HTR-8/SVneo (cell line): ENCODE data around the gene FAM20B.
"Not testable (repeated sequence)": the region's sequence is repeated elsewhere in the genome, so short reads cannot be mapped to it uniquely, and the experiment has no call there.

Experiments used
- DNase-seq: peaks from one replicate; pipeline ENCODE4 v3.0.0; 2011; ENCODE audit warnings: low spot score, mixed read lengths; ENCODE audit not compliant: insufficient read length
- FAIRE-seq: peaks from 2 replicates; lab custom pipeline; 2011; peaks lifted over from hg19 to GRCh38; lab: Jason Lieb, UNC

The FAM20B gene

DNA sequence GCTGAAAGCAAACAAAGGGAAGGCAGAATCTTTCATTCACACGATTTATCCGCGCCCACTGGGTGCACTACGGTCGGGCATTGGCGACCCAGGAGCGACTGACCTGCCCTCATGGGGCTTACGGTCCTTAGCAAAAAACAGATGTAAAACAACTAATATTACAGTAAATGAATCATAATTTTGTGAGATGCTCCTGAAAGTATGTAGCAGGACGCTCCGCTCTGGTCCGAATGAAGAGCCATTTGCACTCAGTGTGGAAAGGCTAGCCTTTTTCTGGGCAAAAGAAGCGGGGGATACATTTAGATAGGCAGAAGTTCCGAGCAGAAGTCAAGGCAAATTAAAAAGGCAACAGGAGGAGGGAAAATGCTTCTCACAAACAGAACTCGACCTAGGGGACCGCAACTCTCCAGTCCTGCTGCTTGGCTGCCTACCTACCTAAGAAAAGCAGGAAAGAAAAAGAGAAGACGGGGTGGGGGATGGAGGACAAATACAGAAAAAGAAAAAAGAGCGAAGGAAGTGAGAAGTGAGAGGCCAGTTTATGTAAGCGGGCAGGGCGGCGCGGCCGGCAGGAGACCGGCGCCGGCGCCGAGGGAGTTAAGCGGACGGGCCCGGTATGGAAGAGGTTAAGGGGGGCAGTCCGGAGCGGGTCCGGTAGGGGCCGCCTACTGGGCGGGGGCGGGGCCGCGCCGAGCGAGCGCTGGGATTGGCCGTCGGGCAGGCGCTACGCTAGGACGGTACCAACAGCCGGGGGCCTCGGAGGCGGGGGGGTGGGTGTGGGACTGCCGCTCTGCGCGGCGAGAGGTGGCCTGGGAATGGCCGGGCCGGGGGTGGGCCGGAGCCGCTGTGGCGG, at the start of gene FAM20B:
Gene FAM20B, plus strand, starts transcription at position 770 of the 850 bp plus-strand sequence. CDS start 17,954 bp downstream, outside the sequence.
- peak; percentile 40 for FAIRE-seq
- peak; percentile 96 for DNase-seq

DNA sequence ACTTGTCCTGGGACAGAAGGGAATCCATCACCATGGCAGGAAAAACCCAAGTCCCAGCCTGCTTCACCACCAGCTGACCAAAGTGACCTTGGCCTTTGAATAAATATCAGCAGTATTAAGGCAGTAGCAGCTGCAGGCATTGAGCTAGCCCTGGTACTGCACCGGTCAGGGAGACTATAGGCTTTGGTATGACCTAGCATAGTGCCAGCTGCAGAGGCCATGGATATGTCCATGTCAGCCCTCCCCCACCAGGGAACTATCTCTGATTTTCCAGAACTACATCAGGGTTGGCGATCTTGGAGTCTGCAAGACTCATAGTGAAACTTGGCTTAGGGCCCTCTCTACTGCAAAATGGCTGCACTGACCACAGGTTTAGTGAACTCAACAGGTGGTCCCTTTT, 49.2 kb upstream of the FAM20B start:
- DNase-seq (no peak), FAIRE-seq (no peak)

GRCh38 chr1:178986204-178986603, 39.5 kb upstream of the FAM20B start:
- DNase-seq: no peak
- no peak for FAIRE-seq

GRCh38 chr1:178988198-178988597, 37.5 kb upstream of the FAM20B start:
- not testable (repeated sequence) for DNase-seq, FAIRE-seq

DNA sequence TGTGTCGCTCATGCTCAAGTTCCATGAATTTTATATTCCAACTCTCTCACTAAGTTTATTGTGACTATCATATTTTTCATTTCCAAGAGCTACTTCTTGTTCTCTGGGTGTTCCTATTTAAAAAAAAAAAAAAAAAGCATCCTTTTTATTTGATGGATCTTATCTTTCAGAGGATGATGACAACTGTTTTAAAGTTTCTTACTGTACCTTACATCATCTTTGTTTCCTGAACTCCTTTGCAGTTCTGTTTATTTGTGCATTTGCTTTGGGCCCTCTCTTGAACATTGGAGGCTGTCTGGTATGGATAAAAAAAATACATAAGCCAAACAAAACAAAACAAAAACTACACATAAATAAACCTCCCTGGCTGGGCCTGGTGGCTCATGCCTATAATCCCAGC, 32.1 kb upstream of the FAM20B start:
- FAIRE-seq: no peak
- no peak for DNase-seq

GRCh38 chr1:178997428-178997827, 28.3 kb upstream of the FAM20B start:
- FAIRE-seq (no peak), DNase-seq (no peak)

GRCh38 chr1:178998295-178998694, 27.4 kb upstream of the FAM20B start:
- no peak for DNase-seq
- no peak for FAIRE-seq

- no peak for FAIRE-seq
- no peak for DNase-seq
Measured at GRCh38 chr1:178999061-178999460, 26.6 kb upstream of the FAM20B start.

DNA sequence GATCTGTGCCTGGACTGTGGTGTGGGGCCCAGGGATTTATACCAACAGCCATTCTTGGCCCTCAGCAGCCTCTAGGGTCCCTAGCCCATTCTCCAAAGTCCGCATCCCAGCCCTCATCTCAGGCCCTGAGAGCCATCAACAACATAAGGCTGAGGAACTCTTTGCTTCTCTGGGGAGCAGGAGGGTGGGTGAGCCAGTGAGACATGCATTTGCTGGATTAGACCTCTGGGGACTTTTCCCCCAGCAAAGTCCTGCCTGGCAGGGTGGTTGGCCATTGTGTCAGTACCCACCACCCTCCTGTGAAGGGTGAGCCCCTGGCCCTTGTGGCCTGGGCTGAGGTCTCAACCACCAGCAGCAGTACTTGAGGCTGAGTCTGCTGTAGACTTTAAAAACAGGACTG, 24.2 kb upstream of the FAM20B start:
- FAIRE-seq (no peak), DNase-seq (no peak)

DNA sequence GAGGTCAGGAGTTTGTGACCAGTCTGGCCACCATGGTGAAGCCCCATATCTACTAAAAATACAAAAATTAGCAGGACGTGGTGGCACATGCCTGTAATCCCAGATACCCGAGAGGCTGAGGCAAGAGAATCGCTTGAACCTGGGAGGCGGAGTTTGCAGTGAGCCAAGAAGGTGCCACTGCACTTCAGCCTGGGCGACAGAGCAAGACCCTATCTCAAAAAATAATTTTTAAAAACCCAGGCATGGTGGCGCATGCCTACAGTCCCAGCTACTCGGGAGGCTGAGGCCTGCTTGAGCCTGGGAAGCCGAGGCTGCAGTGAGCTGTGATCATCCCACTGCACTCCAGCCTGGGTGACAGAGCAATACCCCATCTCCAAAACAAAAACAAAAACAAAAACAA, 23.6 kb upstream of the FAM20B start:
- not testable (repeated sequence) for FAIRE-seq, DNase-seq

GRCh38 chr1:179002552-179003345, 22.9 kb upstream of the FAM20B start:
- DNase-seq: peak; percentile 66
- FAIRE-seq: peak; percentile 75

DNA sequence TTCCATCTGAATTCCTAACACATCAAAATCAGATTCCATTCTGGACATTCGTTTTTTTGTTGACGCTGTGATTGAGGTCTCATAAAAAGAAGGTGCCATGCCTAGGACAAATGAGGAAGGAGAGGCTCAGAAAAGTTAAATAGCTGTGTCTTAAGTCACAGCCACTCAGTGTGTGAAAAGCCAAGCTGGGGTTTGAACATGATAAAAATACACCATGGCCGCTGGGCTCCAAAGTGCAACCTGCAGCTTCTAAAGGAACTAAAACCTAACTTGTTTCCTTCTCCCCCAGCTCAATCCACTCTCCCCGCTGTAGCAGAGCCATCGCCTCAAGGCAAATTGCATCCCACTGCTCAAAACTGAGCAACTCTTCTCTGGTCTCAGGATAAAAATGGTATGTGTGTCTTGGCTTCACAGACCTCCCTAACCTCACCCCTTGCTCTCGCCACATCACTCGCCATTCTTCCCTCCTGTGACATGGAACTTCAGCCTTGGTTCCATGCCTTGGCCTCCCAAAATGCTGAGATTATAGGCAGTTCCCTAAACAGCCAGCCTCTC, 22.1 kb upstream of the FAM20B start:
- DNase-seq: no peak
- no peak for FAIRE-seq

DNA sequence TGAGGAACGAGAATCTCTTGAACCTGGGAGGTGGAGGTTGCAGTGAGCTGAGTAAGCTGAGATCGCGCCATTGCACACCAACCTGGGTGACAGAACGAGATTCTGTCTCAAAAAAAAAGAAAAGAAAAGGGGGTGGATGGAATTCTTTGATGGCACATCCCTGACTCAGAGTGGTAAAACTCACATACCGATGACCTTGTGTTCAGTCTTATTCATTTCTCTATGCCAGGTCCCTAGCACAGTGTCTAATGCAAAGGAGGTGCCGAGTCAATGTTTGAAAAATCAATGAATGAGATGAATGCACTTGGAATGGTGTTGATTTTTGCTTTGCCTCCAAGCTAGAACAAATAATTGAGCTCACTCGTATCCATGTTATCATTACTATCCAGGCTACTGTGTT, 18.5 kb upstream of the FAM20B start:
- FAIRE-seq: no peak
- no peak for DNase-seq

DNA sequence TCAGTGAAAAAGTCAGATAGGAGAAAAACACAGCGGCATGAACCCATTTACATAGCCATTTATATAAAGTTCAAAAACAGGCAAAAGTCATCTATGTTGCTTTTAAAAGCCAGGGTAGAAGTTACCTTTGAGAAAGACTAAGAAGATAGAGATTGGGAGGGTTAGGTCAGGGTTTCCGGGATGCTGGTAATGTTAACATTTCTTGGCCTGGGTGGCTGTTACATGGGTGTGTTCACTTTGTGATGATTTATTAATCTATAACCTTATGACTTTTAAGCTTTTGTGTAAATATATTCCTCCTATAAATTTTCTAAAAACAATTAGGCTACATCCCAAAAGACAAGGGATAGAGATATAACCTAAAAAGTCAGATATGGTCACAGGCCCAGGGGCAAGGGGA, 15.0 kb upstream of the FAM20B start:
- DNase-seq (no peak), FAIRE-seq (no peak)

- FAIRE-seq (no peak), DNase-seq (no peak)
Measured at GRCh38 chr1:179012038-179012437, 13.7 kb upstream of the FAM20B start.

DNA sequence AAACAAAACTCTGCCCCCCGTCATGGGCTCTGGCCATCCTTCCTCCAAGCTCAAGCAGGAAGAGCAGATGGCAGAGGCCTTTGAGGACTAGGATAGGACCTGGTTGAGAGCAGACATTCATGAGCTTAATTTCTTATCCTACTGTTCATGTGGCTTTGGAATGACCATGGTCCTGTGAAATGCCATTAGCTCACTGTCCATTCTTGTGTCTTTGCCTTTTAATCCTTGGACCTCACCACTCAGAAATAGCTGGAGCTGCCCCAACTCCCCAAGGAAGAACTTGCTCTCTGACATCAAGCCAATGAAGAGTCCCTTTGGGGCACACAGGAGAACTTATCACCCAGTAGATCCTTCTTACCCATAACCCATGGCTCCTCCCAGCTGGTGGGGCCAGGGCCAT, 11.6 kb upstream of the FAM20B start:
- FAIRE-seq (no peak), DNase-seq (no peak)

GRCh38 chr1:179015396-179015795, 10.3 kb upstream of the FAM20B start:
- FAIRE-seq (no peak), DNase-seq (no peak)

DNA sequence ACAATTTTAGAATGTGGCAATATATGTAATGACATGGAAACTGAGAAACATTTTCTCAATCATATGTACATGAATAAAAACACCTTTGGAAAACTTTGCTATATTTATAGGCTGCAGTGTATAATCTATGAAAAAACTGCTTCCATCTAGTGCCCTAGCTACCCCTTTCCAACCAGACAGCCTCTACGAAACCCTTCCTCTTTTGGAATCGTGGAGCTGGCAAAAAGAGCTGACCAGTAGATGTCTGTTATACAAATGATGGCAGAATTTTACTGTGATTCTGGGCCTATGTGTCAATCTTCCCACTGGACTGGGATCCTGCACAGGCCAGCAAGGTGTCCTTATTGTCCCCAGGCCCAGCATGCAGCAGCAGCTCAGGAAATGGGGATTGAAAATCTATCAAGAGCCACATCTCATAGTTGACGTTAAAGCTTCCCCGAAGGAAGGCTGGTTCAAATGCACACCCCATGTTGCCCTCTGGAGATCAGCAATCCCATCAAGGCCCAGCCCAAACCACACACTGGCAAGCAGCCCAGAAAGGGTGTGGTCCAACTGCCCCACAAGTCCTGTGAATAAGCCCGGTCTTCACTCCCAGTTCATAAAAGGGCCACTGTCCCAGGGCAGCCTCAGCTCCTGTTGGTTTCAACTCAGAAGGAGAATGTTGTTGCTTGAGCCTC, 8.8 kb upstream of the FAM20B start:
- DNase-seq: peak; percentile 89

GRCh38 chr1:179017383-179018326, 8.0 kb upstream of the FAM20B start:
- DNase-seq: no peak
- FAIRE-seq: no peak

More for the DNA sequence above, 8.8 kb upstream of the FAM20B start:
- FAIRE-seq: no peak
